NCI-H146 treated with DMSO at 0.1 percent for 48 hours (cell line): ENCODE measurements around the gene PDE4B.
"Not testable (repeated sequence)": the region's sequence is repeated elsewhere in the genome, so short reads cannot be mapped to it uniquely, and the experiment has no call there.

Source experiments
- DNase-seq: peaks from one replicate; lab custom pipeline; 2025; ENCODE audit not compliant: unreplicated experiment; lab: John Stamatoyannopoulos, UW

PDE4B gene

DNA sequence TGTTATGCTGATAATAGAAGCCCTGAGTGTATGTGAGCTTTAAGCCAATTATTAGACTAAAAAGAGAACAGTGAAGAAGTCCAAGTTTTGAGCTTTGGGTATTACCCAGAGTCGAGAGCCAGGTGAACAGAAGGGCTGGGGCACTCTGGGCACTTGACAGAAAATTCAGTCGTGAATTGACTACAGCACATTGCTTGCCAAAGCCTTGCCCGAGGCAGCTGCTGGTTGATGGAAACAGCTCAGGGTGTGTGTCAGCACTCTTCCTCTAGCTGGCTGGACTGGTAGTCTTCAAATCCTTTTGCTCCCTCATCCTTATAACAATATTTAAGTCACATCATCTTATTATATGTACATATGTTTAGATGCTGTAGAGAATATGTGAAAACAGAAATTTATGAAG lies 21.3 kb downstream of the PDE4B start:
- no peak for DNase-seq

DNA sequence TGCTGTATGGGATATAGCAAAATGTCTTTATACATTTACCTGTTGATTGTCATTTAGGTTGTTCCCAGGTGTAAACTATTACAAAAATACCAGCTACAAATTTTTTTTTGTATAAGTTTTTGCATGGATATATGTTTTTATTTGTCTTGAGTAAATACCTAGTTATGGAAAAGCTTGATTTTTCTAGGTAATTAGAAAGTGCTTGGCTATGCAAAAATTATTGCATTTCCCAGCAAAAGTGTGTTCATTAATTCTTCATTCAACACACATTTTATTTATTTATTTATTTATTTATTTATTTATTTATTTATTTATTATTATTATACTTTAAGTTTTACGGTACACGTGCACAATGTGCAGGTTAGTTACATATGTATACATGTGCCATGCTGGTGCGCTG lies 22.1 kb downstream of the PDE4B start:
- no peak for DNase-seq

DNA sequence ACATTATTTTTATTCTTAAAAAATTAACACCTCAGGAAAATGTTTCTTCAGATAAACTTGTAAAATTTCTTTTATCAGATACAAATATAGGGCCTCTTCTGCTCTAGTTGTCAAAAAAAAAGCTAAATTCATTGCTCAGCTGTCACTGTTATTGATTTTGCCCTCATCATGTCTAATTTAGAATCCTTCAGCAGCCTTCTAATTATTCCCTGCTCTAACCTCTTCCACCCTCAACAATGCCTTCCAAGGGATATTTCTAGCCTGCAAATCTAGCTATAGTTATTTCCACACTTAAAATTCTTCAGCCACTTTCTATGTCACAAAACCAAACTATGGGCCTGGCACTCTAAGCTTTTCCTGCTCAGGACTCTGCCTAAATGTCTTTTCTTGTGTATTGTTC lies 25.2 kb downstream of the PDE4B start:
- DNase-seq = no peak

DNA sequence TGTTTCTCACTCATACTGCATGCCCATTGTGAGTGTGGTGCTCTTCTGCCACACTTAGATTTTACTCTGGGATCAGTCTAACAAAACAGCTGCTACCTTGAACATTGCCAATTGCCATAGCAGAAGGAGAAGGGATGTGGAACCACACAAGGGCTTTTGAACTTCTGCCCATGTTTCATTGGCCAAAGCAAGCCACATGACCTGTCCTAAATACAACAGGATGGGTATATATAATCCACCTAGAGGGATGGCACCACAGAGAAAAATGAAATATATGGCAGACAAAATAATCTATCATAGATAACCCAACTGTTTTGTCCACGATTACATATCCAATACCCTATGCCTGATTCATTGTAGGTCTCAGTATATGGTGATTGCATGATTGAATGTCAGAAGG lies 26.3 kb downstream of the PDE4B start:
- no peak for DNase-seq

DNA sequence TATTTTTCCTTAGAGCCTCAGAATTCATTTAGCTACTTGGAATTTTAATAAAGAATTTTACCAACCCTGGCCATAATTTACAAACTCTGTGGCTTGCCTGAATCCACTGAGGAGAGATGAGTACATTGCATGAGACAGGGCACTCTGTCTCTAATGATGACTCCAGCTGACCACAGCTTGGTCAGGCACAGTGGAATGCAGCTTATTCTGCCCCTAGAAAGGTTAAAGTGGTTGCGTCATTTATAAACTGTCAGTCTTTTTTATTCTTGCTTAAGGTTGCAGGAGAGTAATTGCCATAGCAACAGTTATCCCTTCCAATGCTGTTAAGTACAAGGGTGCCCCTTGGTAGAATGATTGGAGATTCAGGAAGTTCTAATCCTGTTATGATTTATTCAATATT lies 28.3 kb downstream of the PDE4B start:
- DNase-seq = no peak

DNA sequence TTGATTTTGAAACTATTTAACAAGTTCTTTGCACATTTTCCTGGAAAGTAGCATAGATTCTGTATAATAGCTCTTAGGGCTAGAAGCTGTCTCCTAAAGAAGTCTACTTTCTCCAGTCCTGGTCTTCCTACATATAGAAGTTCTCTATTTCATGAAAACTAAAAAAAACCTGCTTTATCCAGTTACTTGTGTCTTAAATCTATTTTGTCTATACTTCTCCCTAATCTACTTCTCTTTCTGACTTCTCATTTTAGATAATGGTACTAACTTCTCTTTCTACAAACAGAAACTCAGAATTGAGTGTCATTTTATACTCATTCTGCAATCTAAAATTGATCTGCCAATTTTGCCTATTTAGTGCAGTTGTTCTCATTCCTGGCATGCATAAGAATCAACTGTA lies 28.7 kb downstream of the PDE4B start:
- DNase-seq = no peak

DNA sequence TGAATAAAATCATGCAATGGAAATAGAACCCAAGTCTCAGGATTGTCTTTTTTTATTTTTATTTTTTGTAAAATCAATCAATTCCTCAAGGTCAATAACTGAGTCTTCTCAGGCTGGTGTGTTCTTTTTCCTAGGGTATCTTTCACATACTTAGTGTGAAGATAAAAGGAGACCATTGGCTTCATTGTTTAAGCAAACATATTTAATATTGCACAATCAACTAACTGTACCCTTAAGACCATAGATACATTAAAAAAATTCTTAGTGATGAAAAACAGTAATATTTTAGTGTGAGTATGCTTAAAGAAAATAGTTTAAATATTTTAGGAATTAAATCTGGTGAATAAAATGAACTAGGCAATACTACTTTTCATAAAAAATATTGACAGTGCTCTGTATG lies 31.4 kb downstream of the PDE4B start:
- DNase-seq = no peak

DNA sequence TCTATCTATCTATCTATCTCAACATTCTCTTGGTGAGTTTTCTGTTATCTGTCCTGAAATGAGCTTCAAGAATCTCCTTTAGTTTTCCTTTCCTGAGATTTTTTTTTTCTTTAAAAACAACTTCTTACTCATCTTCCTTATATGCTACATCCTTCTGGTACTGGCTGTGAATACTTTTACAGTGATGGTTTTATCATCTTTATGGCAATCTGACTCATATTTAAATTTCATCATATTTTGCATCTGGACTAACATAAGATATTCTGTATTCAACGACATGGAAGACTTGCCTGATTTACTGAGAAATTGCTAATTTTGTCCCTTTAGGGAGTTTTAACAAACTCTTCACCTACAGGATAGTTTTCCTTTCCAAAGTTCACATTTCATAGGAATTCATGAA lies 33.0 kb downstream of the PDE4B start:
- no peak for DNase-seq

DNA sequence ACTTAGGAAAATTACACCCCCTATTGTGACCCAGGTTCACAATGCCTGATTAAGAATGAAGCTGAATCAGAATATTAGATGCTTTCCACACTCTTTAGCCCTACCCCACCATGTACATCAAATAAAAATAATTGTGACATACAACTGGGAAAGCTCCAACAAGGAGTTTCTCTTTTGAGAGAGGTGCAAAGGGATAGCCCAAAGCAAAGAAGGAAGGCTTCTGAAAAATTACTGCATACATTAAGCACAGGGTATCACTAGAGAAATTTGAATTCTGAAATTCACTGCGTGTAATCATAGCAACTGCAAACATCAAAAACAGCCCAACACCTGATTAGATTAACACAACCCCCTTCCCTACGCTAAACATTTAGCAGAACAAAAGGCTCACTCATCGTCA lies 34.1 kb downstream of the PDE4B start:
- DNase-seq = no peak

DNA sequence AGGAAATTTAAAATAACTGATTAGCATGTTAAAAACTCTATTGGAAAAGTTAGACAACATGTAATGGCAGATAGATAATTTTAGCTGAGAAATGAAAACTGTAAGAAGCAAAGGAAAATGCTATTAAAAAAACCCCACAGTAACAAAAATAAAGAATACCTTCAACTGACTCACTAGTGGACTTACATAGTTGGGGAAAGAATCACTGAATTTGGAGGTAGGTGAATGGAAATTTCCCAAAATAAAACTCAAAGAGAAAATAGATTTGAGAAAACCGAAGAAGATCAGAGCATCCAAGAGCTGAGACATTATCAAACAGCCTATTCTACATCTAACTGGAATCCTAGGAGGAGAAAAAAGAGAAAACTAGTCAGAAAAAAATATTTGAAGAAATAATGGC lies 34.7 kb downstream of the PDE4B start:
- no peak for DNase-seq

DNA sequence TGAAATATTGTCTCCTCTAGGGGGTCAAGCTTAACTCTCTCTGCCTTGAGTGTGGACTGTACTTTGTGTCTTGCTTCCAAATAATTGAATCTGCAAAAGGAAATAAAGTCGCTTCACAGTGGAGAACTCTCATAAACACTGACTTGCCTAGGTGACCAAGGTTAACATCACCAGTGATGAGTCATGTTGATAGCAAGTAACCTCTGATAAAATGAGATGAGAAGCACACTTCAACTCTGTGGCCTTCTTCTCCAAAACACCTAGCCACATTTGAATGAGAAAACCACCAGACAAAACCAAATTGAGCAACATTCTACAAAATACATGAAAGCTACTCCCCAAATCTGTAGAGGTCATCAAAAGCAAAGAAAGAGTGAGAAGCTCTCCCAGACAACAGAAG lies 37.6 kb downstream of the PDE4B start:
- DNase-seq = no peak

DNA sequence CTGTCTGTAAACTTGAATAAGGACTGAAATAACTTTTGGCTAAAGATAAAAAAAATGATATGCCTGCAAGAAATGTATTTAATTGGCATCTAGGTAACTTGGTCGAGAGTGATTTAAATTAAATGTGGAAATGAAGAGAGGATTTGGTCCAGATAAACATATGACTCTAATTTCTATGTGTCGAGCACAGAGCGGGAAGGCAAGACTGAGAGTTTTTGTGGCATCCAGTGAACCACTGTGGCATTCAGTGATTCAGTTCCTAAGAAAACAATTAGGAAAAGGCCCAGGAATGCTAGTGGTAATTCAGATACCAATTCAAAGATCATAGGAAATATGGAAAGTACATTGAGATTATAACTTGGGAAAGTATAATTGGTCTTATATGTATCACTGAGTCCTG lies 39.6 kb downstream of the PDE4B start:
- no peak for DNase-seq

DNA sequence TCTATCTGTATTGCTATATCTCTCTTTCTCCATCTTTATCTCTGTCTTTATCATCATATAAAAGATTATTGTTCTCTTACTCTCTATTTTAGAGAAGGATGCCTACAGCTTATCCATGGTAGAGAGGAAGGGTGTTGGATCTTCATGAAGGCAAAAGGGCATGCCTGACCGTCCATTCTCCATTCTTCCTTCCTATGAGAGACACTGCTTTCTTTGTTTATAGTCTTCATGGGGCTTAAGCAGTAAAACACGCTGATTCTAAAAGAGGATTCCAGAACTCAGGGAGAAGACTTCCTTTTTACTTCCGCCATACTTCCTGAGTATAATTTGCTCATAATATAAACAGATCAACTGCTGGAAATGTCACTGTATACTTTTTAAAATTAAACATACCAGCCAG lies 44.0 kb downstream of the PDE4B start:
- no peak for DNase-seq

DNA sequence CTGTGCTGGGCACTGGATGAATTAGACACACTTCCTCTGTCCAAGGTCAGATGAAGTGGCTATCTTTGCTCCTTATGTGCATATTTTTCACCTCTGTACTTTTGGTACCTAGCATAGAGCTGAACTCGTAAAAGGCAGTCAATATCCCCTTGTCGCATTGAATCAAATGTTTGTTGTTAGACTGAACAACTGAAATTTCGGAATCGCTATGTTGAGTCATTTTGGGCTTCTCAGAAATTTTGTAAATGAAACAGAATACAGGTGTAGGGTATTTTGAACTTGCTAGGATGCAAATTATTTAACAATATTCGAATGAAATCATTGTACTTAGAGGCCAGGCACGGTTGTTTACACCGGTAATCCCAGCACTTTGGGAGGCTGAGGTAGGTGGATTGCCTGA lies 48.0 kb downstream of the PDE4B start:
- DNase-seq = no peak

DNA sequence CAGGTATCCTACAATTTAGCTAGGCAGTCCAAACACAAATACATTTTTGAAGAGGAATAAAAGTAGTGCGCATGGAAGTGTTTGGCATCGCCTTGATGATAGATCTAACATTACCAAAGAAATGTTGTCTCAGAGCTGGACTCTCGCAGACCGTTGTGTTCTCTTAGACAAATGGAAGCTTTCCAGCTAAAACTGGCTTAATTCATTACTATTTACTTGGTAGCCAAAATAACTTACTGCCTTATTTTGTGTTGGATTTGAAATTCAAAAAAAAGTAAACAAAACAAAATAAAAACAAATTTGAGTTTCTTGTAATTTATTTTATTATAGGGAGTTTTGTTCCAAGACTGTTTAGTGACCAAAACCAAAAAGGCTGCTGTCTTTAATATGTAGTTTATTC lies 51.6 kb downstream of the PDE4B start:
- no peak for DNase-seq

DNA sequence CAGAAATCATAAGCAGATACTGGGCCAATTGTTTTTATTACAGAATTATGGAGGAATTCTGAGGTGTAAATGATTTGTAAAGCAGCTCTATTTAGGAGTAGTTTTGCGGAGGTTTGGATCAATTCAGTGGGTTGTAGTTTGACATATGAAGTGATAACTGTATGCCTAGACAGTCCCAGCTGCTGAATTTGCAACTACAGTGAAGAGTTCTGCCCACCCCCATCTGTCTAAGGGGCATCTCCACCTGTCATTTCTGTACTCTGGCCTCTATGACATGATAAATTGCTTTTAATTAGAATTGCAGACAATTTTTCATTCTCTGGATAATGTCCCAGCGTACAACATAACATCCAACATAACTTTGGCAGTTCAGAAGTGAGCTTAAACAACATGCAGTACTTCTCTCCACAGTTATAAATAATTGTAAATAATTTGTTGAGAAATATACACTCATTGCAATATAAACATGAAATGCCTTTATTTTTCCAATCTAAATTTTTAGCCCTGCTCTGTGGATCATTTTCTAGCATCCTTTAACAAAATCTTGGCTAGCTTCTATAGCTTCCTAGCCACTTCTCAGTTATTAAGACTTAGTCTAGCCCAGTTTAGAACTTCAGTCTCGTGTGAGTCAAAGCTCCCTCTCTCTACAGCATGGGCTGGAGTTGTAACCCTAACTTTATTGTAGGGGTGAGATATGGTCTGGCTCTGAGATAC lies 52.3 kb downstream of the PDE4B start:
- DNase-seq = no peak

DNA sequence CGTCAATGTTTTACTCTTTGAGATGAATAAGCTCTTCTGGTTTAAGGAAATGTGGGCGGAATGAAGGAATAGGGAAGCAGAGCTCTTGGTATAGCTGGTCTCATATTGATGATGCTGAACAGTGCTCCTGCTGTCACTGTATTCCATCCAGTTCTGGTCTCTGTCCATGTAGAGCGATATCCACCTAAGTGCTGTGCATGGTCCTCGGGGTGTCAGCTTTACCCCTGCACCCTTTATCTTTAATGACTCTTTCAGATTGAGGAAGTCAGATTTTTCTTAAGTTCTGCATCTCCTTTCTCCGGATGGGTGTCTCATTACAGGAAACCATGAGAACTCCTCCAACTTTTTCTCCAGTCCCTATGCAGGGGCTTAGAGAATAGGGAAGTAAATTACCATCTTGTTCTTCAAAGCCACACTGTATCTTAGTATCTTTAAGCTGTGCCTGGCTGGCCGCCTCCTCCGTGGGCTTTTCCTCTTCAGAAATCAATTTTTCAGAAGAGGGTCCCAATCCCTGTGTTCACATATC lies 52.9 kb downstream of the PDE4B start:
- DNase-seq = no peak

DNA sequence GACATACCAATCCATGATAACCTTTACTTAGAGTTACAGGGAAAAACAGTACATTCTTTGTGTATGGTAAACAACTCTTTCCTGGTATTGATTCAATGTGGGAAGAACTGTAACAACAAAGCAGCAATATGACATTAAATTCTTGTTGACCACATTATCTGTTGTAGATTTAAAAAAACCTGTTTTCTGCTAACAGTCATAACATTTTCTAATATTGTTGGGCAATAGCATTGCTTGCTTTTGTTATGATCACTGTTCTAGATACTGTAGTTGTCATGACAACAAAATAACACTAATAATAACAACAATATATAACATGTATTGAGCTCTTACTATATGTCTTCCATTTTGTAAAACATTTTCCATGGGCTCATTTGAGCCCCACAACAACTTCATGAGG lies 54.2 kb downstream of the PDE4B start:
- no peak for DNase-seq

DNA sequence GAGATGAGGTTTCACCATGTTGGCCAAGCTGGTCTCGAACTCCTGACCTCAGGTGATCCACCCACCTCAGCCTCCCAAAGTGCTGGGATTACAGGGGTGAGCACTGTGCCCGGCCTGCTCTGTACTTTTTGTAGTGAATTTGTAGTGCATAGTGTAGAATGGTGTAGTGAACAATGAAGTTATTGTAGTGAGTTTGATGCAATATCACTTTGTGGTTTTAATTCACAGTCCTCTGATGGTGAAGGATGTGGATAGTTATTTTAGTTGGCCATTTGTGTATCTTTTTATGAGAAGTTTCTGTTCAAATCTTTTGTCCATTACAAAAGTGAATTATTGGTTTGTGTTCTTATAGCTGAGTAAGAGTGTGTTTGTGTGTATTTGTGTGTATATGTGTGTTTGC lies 57.6 kb downstream of the PDE4B start:
- no peak for DNase-seq

DNA sequence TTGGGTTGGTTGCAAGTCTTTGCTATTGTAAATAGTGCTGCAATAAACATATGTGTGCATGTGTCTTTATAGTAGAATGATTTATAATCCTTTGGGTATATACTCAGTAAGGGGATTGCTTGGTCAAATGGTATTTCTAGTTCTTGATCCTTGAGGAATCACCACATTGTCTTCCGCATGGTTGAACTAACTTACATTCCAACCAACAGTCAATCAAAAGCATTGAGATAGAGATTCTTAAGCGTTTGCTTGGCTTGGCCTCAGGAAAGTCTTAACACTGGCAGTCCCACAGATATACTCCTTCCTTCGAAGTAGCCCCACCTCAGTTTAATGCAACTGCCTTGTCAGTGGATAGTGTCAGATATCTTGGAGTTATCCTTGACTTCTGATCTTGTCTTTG lies 63.9 kb downstream of the PDE4B start:
- DNase-seq = not testable (repeated sequence)

DNA sequence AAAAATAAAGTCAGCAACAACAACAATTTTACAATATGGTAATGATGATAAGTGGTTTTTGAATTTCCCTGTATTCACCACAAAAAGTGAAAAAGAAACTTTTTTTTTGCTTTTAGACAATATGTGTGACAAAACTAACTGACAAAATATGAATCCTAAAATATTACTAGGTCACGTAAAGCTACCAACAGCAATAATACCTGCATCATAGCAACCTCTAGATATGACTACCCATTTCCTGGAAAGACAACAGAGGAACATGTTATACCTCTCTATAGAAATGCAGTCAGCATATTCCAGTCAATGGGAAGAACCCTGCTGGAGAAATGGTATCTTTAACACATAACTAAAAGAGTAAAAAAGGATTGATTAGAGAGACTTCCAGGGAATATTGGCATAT lies 73.7 kb downstream of the PDE4B start:
- no peak for DNase-seq

DNA sequence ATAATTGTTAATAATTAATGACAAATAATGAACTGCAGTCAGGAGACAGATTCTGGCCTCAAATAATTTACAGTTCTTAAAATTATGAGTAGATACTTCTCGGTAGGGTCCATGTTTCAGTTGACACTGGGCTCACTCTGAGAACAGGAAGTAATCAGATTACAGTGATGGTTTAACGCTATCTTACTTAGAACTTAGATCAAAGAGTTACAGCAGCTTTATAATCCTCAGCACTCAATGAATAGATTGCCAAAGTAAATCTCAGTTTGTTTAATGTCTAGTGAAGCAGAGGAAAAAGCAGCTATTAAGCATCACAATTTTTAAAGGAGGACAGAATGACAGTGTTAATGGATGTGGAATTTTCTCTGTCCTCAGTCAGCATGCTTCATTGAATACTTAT lies 79.6 kb downstream of the PDE4B start:
- DNase-seq = no peak

DNA sequence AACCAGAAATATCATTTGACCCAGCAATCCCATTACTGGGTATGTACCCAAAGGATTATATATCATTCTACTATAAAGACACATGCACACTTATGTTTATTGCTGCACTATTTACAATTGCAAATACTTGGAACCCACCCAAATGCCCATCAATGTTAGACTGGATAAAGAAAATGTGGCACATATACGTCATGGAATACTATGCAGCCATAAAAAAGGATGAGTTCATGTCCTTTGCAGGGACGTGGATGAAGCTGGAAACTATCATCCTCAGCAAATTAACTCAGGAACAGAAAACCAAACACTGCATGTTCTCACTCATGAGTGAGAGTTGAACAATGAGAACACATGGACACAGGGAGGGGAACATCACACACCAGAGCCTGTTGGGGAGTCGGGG lies 85.6 kb downstream of the PDE4B start:
- not testable (repeated sequence) for DNase-seq
